Panc1 (cell line): Measurements from ENCODE around the gene GCK. TPM values are rescaled to one million over a fixed set of nuclear protein-coding genes. Genes with fewer than 3 reads are reported as not detected.

Experiments
- ATAC-seq: fragments of 200-7000 bp; cut with Tn5 transposase; 2 replicates; pipeline ENCODE4 v1.9.1; 2020; ENCODE audit warnings: mild to moderate bottlenecking, moderate library complexity
- BruUV-seq: library from RNA; stranded (reverse); fragments of 400-500 nt; replicated peaks from 2 replicates; lab custom pipeline; 2021; lab: Mats Ljungman, UMichigan
- CTCF ChIA-PET: fragments of 300-600 bp; sonication (Branson Sonifier 250); formaldehyde crosslinking; loops from one replicate; lab custom pipeline; 2022; ENCODE audit warnings: antibody characterized with exemption; lab: Charles Lee
- POLR2A ChIA-PET: fragments of 300-600 bp; sonication (Branson Sonifier 250); formaldehyde crosslinking; loops from one replicate; lab custom pipeline; 2022; ENCODE audit warnings: antibody characterized with exemption; lab: Charles Lee
- DNase-seq: peaks from one replicate; pipeline ENCODE4 v3.0.0-alpha.2; 2010; ENCODE audit warnings: low read depth, low spot score
- H3K27ac ChIP-seq: 2 replicates; pipeline ENCODE4 v1.5.1; 2011; ENCODE audit warnings: mild to moderate bottlenecking, low read length, inconsistent platforms
- H3K27me3 ChIP-seq: fragments of 200-500 bp; sonication (Bioruptor generic); 2 replicates; pipeline ENCODE4 v1.6.0; 2014; ENCODE audit warnings: low read length, inconsistent platforms; ENCODE audit not compliant: control insufficient read depth, insufficient read depth
- H3K36me3 ChIP-seq: fragments of 200-500 bp; sonication (Bioruptor generic); 2 replicates; pipeline ENCODE4 v1.5.1; 2014; ENCODE audit warnings: inconsistent platforms, mild to moderate bottlenecking, low read length, moderate library complexity; ENCODE audit not compliant: control insufficient read depth, insufficient read depth
- H3K4me1 ChIP-seq: 2 replicates; pipeline ENCODE4 v1.5.1; 2011; ENCODE audit warnings: inconsistent platforms, mild to moderate bottlenecking, low read length, moderate library complexity; ENCODE audit not compliant: control insufficient read depth, insufficient read depth
- H3K4me3 ChIP-seq, 2 experiments: 2 replicates each; pipeline ENCODE4 v1.5.1; 2011 to 2012; ENCODE audit warnings: low read depth in 2 of 2, low read length in 2 of 2, mild to moderate bottlenecking in 2 of 2, inconsistent platforms in 1 of 2, moderate library complexity in 1 of 2
- H3K9me3 ChIP-seq: fragments of 200-500 bp; sonication (Bioruptor generic); 2 replicates; pipeline ENCODE4 v1.5.1; 2014; ENCODE audit warnings: low read depth, mild to moderate bottlenecking, inconsistent platforms, low read length, moderate library complexity; ENCODE audit not compliant: control insufficient read depth, insufficient read depth
- CTCF ChIP-seq: fragments of 450-650 bp; IDR thresholded peaks from 2 replicates; pipeline ENCODE4 v1.5.1; 2017; ENCODE audit warnings: mild to moderate bottlenecking
- POLR2AphosphoS5 ChIP-seq: IDR thresholded peaks from 2 replicates; pipeline ENCODE4 v1.6.1; 2012; ENCODE audit warnings: mild to moderate bottlenecking, low read depth, low read length, moderate library complexity
- REST ChIP-seq, 2 experiments: IDR thresholded peaks; 2 replicates each; pipeline ENCODE4 v1.6.1; 2011 to 2012; ENCODE audit warnings: low read depth in 2 of 2, control low read depth in 1 of 2, low read length in 1 of 2, mild to moderate bottlenecking in 1 of 2, moderate library complexity in 1 of 2; ENCODE audit not compliant: insufficient read depth in 1 of 2
- SIN3A ChIP-seq: IDR thresholded peaks from 2 replicates; pipeline ENCODE4 v1.6.1; 2012; ENCODE audit warnings: low read depth, mild to moderate bottlenecking, low read length, moderate library complexity, borderline replicate concordance; ENCODE audit not compliant: insufficient read depth
- TCF7L2 ChIP-seq: IDR thresholded peaks from 2 replicates; pipeline ENCODE4 v1.6.1; 2011; ENCODE audit warnings: mild to moderate bottlenecking, low read depth, low read length, inconsistent platforms
- in situ Hi-C: cut with HindIII; loops from 2 replicates; pipeline ENCODE4 v1.10.0; 2016; ENCODE audit warnings: low sequenced_read_pairs, low pct_unique_long_range_greater_than_20kb
- intact Hi-C: fragments of 100-400 bp; cut with micrococcal nuclease; formaldehyde crosslinking; loops from one replicate; pipeline ENCODE4 v1.10.0; 2022; ENCODE audit not compliant: unreplicated experiment
- total RNA-seq: library from RNA; stranded (reverse); gene quantifications from one replicate; pipeline ENCODE4 v1.2.1, GENCODE V29; 2021; ENCODE audit not compliant: unreplicated experiment

GCK gene
- total RNA-seq, 1 experiment from 2014 or later: 0.36 TPM

- BruUV-seq: no TSS peak
- no peak overlapping the region for H3K4me3 ChIP-seq
- ATAC-seq: no peak
- H3K4me1 ChIP-seq: no peaks in the 10 kb centered on the region
- intact Hi-C loops: no loop called here
- H3K9me3 ChIP-seq: no peaks in the 10 kb centered on the region
- H3K27ac ChIP-seq: no peak overlapping the region
- H3K27me3 ChIP-seq: no peaks in the 10 kb centered on the region
- TF ChIP-seq REST (IDR thresholded peaks at IDR 0.05; ENCODE audit: insufficient read depth in 1 of 2, low read depth in 2 of 2, low read length in 1 of 2) (no peak), SIN3A (no peak), POLR2AphosphoS5 (no peak), TCF7L2 (no peak)
- in situ Hi-C loops: no loop called here
- CTCF ChIA-PET: no interaction called here
- H3K36me3 ChIP-seq: no peaks in the 10 kb centered on the region
- POLR2A ChIA-PET: no interaction called here
- no peak for DNase-seq
These were observed 25.6 kb downstream of the GCK start for GRCh38 chr7:44163591-44163990.

GRCh38 chr7:44162785-44163395 is 26.3 kb downstream of the GCK start:
- Histone ChIP-seq H3K4me3 (no peak overlapping the region), H3K9me3 (no peaks in the 10 kb centered on the region), H3K4me1 (no peaks in the 10 kb centered on the region), H3K27ac (no peak overlapping the region), H3K36me3 (no peaks in the 10 kb centered on the region), H3K27me3 (no peaks in the 10 kb centered on the region)
- POLR2A ChIA-PET: no interaction called here
- in situ Hi-C loops: no loop called here
- no TSS peak for BruUV-seq
- no peak for TF ChIP-seq SIN3A
- TF ChIP-seq REST (IDR thresholded peaks at IDR 0.05; ENCODE audit: insufficient read depth in 1 of 2, low read depth in 2 of 2, low read length in 1 of 2): no peak
- no peak for TF ChIP-seq POLR2AphosphoS5
- TF ChIP-seq CTCF: no peak
- no peak for TF ChIP-seq TCF7L2
- intact Hi-C loops: no loop called here
- ATAC-seq (no peak), DNase-seq (no peak)
- CTCF ChIA-PET: no interaction called here
